ENCODE results near the gene RABEP2. TPM values are rescaled to one million over a fixed set of nuclear protein-coding genes. Genes with fewer than 3 reads are reported as not detected.
"Not testable (repeated sequence)": the region's sequence is repeated elsewhere in the genome, so short reads cannot be mapped to it uniquely, and the experiment has no call there.

The RABEP2 gene, protein sequence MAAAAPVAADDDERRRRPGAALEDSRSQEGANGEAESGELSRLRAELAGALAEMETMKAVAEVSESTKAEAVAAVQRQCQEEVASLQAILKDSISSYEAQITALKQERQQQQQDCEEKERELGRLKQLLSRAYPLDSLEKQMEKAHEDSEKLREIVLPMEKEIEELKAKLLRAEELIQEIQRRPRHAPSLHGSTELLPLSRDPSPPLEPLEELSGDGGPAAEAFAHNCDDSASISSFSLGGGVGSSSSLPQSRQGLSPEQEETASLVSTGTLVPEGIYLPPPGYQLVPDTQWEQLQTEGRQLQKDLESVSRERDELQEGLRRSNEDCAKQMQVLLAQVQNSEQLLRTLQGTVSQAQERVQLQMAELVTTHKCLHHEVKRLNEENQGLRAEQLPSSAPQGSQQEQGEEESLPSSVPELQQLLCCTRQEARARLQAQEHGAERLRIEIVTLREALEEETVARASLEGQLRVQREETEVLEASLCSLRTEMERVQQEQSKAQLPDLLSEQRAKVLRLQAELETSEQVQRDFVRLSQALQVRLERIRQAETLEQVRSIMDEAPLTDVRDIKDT
- polyA plus RNA-seq (ENCODE audit: insufficient read length in 12 of 12): 10 to 100 TPM in 9 of 12 donors, 1 to 10 TPM in 2, not detected in 1; 8.8 to 26.8 (median 12.7) TPM
- long read RNA-seq, donor 1, partial matches to known transcripts: 0 of 2 reads
- long read RNA-seq, donor 1, other reads (novel, unspliced or antisense): 0 of 2 reads
- long read RNA-seq, donor 2: 0 reads
- long read RNA-seq, donor 3: 0 reads
- long read RNA-seq, donor 4, partial matches to known transcripts: 30 of 30 reads
- long read RNA-seq, donor 4, other reads (novel, unspliced or antisense): 0 of 30 reads
- long read RNA-seq, donor 5, partial matches to known transcripts: 0 of 2 reads
- long read RNA-seq, donor 5, other reads (novel, unspliced or antisense): 0 of 2 reads
- long read RNA-seq, donor 6, partial matches to known transcripts: 0 of 1 reads
- long read RNA-seq, donor 6, other reads (novel, unspliced or antisense): 0 of 1 reads
- long read RNA-seq, donor 7: 0 reads
- long read RNA-seq, donor 8: 0 reads
- long read RNA-seq, donor 9, partial matches to known transcripts: 0 of 1 reads
- long read RNA-seq, donor 9, other reads (novel, unspliced or antisense): 0 of 1 reads
- long read RNA-seq, donor 10, partial matches to known transcripts: 0 of 1 reads
- long read RNA-seq, donor 10, other reads (novel, unspliced or antisense): 0 of 1 reads
- long read RNA-seq, donor 11, partial matches to known transcripts: 0 of 2 reads
- long read RNA-seq, donor 11, other reads (novel, unspliced or antisense): 0 of 2 reads

DNA sequence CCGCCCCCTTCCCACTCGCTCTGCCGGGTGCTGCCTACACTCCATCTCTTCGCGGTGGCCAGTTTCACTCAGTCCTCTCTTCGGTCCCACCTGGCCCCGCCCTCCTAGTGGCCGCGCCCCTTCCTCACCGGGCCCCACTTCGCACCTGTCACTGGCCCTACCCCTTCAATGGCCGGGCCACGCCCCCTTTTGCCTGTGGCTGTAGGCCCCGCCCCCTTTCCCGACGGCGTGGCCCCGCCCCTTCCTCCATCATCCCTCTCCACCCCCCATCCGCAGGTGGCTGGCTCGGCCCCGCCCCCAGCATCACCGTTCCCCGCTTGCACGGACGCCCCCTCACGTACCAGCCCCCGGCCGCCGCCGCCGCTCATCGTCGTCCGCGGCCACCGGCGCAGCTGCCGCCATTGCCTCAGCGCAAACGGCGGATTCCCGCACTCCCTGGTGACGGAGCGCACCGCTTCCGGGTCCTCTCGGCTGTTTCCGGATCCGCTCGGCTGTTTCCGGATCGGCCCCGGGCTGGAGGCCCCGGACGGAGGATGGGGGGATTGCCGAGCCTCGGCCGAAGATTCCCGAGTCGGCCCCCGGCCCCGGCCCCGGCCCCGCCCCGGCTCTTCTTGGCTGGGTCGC lies at the start of gene RABEP2:
RABEP2 (minus strand) TSS at position 477 of the 624 bp plus-strand sequence; CDS start at position 402, 75 bp downstream.
- peak; percentile 90 for DNase-seq

DNA sequence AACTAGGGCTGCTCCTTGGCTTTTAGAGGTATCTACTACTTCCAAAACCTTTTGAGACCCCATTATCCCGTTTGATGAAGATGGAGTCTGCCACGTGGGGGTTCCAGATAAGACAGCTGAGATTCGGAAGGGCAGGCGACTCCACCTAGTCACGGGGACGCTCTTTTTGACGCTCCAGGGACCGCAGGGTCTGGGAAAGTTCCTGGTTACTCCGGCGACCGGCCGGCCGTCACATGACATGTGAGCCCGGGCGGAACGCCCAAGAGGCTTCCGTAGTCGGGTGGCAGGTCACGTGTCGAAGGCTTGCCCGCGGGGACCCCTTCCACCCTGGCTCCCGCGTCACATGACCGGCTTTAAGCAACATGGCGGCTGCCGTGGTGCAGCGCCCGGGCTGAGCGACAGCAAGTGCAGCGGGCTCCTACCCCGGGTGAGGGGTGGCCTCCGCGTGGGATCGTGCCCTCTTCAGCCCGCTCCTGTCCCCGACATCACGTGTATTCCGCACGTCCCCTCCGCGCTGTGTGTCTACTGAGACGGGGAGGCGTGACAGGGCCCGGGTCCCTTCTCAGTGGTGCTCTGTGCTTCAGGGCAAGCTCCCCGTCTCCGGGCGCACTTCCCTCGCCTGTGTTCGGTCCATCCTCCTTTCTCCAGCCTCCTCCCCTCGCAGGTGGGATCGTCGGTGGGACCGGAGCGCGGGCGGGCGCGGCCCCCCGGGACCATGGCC lies 49.6 kb upstream of the RABEP2 start, which contains the start of gene SPNS1:
SPNS1 (plus strand) TSS at position 342 of the 721 bp plus-strand sequence; CDS start at position 716, 374 bp downstream.
- peak; percentile 97 for DNase-seq

DNA sequence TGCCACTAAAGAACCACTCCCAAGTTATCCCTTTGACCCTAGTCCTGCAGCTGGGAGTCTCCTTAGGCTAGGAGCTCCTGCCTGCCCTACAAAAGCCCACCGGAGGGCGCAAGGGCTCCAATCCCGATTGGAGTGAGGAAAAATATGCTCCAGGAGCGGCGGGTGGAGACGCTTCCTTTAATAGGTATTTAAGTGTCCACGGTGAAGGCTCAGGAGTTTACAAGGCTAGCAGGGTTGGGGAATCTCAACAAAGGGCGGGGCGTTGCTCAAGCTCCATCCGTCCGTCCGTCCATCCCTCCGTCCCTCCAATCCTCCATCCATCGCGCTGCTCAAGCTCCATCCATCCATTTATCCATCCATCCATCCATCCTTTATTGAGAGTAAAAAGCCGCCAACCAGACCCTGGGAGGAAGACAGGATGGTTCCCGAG lies 49.0 kb upstream of the RABEP2 start:
- DNase-seq: peak; percentile 55

DNA sequence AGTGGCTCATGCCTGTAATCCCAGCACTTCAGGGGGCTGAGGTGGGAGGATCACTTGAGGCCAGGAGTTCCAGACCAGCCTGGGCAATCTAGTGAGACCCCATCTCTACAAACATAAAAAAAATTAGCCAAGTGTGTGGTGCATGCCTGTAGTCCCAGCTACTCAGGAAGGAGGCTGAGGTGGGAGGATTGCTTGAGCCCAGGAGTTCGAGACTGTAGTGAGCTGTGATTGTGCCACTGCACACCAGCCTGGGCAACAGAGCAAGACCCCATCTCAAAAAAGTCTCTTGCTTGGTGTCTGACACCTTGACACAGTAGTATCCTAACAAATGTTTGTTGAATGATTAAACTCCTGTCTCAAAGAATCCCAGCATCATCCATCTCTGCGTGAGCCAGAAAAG lies 44.7 kb upstream of the RABEP2 start:
- not testable (repeated sequence) for DNase-seq

DNA sequence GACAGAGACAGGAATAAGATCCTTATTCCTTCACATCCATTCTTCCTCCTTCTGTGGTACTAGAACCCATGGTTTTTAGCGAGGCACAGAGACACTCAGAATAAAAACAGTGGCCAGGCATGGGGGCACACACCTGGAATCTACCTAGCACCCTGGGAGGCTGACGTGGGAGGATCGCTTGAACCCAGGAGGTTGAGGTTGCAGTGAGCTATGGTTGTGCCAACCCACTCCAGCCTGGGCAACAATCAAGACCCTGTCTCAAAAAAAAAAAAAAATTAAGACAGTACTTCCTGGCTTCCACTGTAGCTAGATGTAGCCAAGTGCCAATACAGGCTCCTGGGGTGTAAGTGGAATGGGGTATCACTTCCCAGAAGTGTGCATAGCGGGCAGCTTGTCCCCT lies 42.1 kb upstream of the RABEP2 start:
- DNase-seq: no peak

DNA sequence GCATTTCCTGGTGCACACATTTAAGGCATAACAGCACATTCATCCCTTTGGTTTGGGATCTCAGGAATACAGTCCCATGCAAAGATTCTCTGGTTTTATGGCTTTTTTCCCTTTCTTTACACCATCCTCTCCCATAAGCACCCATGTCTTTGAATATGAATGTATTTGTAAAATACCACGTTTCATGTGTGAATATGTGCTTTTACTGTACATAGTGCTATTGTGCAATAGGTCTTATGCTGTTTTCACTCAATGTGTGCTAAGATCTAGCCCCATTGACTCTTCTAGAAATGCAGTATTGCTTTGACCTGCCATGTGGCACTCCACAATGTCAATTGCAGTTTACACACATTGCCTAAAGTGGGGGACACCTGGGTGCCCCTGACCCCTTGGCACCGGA lies 39.5 kb upstream of the RABEP2 start:
- DNase-seq: no peak

DNA sequence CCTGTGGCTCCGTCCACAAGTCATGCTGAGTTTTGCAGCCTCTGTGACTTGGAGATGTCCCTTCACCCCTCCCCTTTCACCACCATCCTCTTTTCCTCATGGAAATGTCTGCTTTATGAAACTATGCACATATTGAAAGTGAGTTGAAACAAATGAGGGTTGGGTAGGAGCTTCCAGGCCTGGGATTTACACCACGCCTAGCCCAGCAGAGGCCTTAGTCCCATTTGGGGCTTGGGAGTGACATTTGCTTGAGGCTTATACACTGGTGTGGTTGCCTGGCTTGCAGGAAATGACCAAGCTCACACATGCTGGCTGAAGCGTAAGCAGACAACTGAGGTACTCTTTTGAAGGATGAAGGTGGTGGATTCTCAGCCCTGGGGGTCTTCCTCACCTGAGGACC lies 39.0 kb upstream of the RABEP2 start:
- no peak for DNase-seq

DNA sequence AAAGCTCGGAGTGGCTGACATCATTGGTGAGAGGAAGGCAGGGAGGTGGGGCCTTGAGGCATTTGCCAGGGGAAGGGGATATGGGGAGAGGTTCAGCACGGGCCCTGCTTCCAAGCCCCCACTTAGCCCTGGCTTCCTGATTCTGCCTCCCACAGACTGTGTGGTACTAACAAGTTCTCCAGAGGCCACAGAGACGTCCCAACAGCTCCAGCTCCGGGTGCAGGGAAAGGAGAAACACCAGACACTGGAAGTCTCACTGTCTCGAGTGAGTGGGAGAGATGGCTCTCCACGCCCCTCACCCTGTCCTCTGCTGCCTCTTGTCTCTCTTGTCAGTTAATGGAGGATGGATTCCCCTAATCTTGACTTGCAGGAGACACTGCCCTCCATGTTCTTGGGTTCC lies 33.8 kb upstream of the RABEP2 start:
- no peak for DNase-seq

DNA sequence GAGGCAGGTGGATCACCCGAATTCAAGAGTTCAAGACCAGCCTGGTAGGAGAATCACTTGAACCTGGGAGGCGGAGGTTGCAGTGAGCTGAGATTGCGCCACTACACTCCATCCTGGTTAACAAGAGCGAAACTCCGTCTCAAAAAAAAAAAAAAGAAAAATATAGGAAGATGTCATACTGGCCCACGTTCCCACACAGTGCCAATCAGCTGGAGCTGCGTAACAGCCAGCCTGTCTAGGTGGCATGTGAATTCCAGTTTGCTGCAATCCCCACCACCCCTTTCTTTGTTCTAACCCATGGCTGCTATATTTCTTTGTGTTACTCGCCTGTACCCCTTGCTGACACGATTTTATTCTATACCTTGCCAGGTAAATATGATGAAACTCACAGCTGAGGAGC lies 33.2 kb upstream of the RABEP2 start:
- DNase-seq: no peak

DNA sequence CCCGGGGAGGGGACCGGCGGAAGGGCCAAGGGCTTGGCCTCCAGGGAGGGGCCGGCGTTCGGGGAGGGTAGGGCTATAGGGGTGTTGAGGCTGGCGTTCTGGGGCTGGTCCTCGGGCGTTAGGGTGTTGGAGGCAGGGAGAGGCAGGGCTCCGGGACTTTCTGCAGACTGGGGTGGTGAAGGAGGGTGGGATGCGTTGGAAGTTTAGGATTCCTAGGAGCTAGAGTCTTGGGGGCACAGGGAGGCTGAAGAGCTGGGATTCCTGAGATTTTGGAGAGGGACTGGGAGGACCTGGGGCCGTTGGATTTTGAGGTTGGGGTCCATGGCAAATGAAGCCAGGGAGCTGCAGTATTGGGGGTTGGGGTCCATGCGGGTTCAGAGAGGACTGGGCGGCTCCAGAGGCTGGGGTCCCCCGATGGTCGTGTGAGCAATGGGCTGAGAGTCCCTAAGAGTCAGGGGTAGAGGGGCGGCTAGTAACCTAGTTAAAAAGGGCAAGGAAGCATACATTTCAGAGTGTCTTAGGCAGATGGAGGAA lies 26.4 kb upstream of the RABEP2 start:
- no peak for DNase-seq

DNA sequence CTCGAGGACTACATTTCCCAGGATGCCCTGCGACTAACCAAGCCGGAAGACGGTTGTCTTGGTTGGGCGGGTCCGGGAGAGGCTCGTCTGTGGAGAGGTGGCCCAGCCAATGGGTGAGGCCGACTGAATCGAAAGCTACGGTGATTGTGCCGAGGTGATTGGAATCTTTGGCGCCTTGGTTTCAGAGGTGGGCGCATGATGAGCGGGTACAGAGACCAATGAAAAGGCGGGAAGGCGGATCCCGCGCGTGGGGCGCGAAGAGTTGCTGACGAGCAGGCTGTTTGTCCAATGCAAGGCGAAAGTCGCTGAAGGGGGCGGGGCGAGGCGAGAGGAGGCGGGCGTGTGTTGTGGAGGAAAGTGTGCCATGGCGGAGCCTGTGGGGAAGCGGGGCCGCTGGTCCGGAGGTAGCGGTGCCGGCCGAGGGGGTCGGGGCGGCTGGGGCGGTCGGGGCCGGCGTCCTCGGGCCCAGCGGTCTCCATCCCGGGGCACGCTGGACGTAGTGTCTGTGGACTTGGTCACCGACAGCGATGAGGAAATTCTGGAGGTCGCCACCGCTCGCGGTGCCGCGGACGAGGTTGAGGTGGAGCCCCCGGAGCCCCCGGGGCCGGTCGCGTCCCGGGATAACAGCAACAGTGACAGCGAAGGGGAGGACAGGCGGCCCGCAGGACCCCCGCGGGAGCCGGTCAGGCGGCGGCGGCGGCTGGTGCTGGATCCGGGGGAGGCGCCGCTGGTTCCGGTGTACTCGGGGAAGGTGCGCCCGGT lies 25.8 kb upstream of the RABEP2 start, which contains the start of gene NFATC2IP:
NFATC2IP (plus strand) TSS at position 290 of the 762 bp plus-strand sequence; CDS start at position 365, 75 bp downstream.
- peak; percentile 100 for DNase-seq

DNA sequence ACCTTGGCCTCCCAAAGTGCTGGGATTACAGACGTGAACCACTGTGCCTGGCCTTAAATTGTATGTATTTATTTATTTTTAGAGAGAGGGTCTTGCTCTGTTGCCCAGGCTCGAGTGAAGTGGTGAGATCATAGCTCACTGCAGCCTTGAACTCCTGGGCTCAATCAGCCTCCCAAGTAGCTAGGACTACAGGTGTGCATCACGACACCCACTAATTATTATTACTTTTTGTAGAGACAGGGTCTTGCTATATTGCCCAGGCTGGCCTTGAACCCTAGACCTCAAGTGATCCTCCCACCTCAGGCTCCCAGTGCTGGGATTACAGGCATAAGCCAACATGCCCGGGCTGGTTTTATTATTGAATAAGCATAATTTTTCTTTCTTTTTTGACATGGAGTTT lies 21.6 kb upstream of the RABEP2 start:
- no peak for DNase-seq

DNA sequence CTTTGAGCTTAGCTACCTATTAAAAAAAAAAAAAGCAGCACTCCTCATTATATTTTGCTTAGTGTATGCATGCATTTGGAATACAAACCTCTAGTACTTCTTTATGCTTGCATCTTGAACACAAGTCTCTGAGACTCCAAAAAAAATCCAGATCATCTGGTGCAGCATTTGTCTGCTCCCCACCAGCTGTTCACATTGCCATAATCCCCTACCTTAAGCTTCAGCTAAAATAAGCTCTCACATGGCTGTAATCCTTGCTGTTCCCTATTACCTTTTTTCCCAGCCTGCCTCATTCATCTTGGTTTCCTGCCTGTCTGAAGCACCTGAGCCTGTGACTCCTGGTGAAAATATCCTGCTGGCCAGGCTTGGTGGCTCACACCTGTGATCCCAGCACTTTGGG lies 18.2 kb upstream of the RABEP2 start:
- no peak for DNase-seq

DNA sequence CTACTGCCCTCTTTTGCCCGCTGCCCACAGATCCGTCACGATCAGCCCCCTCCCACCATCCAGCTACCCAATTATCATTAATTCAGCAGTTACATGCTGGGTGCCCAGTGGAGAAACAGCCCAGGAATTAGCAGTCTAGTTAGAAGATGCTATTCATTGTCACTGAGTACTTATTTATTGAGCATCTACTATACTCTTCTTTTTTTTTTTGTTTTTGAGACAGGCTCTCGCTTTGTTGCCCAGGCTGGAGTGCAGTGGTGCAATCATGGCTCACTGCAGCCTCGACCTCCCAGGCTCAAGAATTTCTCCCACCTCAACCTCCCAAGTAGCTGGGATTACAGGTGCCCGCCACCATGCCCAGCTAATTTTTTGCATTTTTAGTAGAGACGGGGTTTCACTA lies 14.8 kb upstream of the RABEP2 start:
- DNase-seq: not testable (repeated sequence)

DNA sequence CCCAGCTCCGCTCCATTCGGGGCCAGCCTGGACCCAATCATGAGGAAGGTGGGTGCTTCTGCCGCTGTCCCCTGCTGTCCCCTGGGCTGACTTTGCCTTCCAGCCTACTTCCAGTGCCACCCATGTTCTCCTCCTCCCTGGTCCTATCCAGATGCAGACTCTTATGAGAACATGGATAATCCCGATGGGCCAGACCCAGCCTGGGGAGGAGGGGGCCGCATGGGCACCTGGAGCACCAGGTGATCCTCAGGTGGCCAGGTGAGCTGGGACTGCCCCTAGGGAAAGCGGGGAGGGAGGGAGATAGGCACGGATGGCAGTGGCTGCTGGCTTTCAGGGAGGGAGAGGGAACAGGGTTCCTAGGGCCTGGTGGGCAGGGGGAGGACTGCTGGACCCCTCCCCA lies 13.7 kb upstream of the RABEP2 start:
- DNase-seq: no peak

DNA sequence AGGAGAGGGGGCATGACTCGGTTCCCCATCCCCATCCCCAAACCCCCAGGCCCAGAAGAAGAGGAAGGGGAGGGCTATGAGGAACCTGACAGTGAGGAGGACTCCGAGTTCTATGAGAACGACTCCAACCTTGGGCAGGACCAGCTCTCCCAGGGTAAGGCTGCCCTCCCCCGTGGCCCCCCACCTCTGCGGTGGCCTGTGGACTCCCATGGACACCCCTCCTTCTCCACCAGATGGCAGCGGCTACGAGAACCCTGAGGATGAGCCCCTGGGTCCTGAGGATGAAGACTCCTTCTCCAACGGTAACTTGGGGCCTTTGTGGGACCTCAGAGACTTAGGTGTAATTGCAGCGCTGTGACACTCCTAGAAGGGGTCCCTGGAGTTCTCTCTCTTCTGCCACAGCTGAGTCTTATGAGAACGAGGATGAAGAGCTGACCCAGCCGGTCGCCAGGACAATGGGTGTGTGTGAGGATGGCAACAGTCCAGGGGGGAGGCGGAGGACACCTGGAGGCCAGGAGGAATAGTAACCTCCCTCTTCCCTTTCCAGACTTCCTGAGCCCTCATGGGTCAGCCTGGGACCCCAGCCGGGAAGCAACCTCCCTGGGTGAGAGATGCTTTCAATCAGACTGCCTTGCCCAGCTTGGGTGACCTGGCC lies 12.3 kb upstream of the RABEP2 start:
- no peak for DNase-seq

DNA sequence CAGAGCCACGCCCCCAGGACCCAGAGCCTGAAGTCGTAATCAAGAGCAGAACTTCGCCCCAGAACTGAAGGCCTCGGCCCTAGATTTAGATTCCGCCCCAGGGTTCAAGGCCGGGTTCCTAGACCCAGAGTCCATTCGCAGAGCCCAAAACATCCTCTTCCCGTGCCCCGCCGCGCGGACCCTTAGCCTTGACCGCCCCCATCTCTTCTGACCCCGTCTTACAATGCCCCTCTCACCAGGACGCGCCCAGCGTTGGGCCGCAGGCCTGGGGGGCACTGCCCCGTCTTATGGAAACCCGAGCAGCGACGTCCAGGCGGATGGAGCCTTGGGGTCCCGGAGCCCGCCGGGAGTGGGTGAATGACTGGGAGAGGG lies 11.7 kb upstream of the RABEP2 start:
- DNase-seq: no peak

DNA sequence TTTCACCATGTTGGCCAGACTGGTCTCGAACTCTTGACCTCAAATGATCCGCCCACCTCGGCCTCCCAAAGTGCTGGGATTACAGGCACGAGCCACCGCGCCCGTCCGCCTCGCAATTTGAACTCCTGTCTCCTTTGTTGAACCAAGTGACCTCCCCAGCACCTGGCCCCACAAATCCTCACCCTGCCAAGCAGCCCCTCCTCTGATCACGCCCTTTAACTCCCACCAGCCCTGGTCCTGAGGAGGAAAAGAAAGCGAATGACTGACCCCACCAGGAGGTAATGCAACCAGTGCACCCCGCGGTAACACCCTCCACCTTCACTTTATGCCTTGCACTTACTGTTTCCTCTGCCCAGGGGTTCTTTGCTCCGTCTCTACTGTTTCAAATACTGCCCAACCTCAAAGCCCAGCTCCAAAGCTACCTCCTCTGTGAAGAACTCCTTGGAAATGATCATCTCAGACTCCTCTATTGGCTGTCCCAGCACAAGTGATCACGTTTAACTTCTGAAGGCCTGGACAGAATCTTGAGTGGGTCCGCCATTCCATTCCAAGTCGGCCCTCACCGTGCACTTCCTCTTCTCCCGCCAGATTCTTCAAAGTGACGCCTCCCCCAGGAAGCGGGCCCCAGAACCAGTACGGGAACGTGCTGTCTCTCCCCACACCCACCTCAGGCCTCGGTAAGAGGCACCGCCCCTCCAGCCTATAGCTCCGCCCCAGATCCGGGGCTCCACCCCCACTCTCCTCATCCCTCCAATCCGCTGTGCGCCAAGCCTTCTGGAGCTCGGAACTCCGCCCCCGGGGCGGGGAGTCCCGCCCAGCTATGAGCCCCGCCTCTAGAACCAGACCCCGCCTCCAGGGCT lies 11.1 kb upstream of the RABEP2 start:
- DNase-seq: peak; percentile 59

All from muscle of arm (tissue), 14 donors.